CD14-positive monocyte (primary cell): ENCODE results near the gene MEGF9. TPM values are rescaled to one million over a fixed set of nuclear protein-coding genes. Genes with fewer than 3 reads are reported as not detected.
"Not testable (repeated sequence)": the region's sequence is repeated elsewhere in the genome, so short reads cannot be mapped to it uniquely, and the experiment has no call there.

ENCODE experiments used
- DNase-seq, 3 donors: peaks; one replicate each; pipeline ENCODE4 v3.0.0-alpha.2; 2011 to 2022
- H2AFZ ChIP-seq: 2 replicates; pipeline ENCODE4 v1.6.0; 2012; ENCODE audit warnings: mild to moderate bottlenecking, low read depth, low read length, inconsistent platforms; ENCODE audit not compliant: insufficient read depth, poor library complexity, severe bottlenecking
- H3K27ac ChIP-seq, 2 donors: 1 replicate in 1 of 2; 2 replicates in 1 of 2; pipeline ENCODE4 v1.5.1; 2012 to 2013; ENCODE audit warnings: low read length in 2 of 2, control low read depth in 1 of 2, inconsistent platforms in 1 of 2, low read depth in 1 of 2, mild to moderate bottlenecking in 1 of 2
- H3K27me3 ChIP-seq, 2 donors: one replicate each; pipeline versions ENCODE4 v1.6.0 to v1.6.1; 2011 to 2013; ENCODE audit warnings: low read length in 2 of 2; ENCODE audit not compliant: control insufficient read depth in 2 of 2, insufficient read depth in 2 of 2
- H3K36me3 ChIP-seq, 2 donors: replicated peaks in 1 of 2; 1 replicate in 1 of 2; 2 replicates in 1 of 2; pipeline versions ENCODE4 v1.5.1 to v1.6.1; 2012 to 2013; ENCODE audit warnings: low read length in 2 of 2, control low read depth in 1 of 2, inconsistent platforms in 1 of 2, mild to moderate bottlenecking in 1 of 2; ENCODE audit not compliant: insufficient read depth in 2 of 2, control insufficient read depth in 1 of 2
- H3K4me1 ChIP-seq, 2 donors: 1 replicate in 1 of 2; 2 replicates in 1 of 2; pipeline versions ENCODE4 v1.5.1 to v1.6.1; 2012 to 2013; ENCODE audit warnings: low read length in 2 of 2, control low read depth in 1 of 2, inconsistent platforms in 1 of 2, mild to moderate bottlenecking in 1 of 2, moderate library complexity in 1 of 2; ENCODE audit not compliant: insufficient read depth in 2 of 2, control insufficient read depth in 1 of 2
- H3K4me2 ChIP-seq: replicated peaks from 2 replicates; pipeline ENCODE3; 2012; ENCODE audit warnings: low read length, moderate library complexity, mild to moderate bottlenecking; ENCODE audit not compliant: poor library complexity, severe bottlenecking; ENCODE audit errors: extremely low read depth
- H3K4me3 ChIP-seq, 3 experiments: fragments of 200-600 bp in 1 of 3; sonication (generic) in 1 of 3; replicated peaks in 1 of 3; 1 replicate in 2 of 3; 2 replicates in 1 of 3; pipeline ENCODE4 v1.5.1; 2011 to 2013; ENCODE audit warnings: low read length in 3 of 3, mild to moderate bottlenecking in 3 of 3, control low read depth in 2 of 3, low read depth in 2 of 3, inconsistent platforms in 1 of 3, moderate library complexity in 1 of 3
- H3K79me2 ChIP-seq: 2 replicates; pipeline ENCODE4 v1.6.0; 2012; ENCODE audit warnings: mild to moderate bottlenecking, control low read depth, inconsistent platforms, low read length, moderate library complexity; ENCODE audit not compliant: insufficient read depth
- H3K9ac ChIP-seq: 2 replicates; pipeline ENCODE4 v1.6.0; 2017; ENCODE audit warnings: low read length, mild to moderate bottlenecking; ENCODE audit not compliant: insufficient read depth, poor library complexity, severe bottlenecking
- H3K9me3 ChIP-seq, 2 donors: replicated peaks in 1 of 2; 1 replicate in 1 of 2; 2 replicates in 1 of 2; pipeline versions ENCODE4 v1.5.1 to v1.6.1; 2012 to 2013; ENCODE audit warnings: low read length in 2 of 2, control low read depth in 1 of 2; ENCODE audit not compliant: control insufficient read depth in 1 of 2, insufficient read depth in 1 of 2
- H4K20me1 ChIP-seq: 2 replicates; pipeline ENCODE4 v1.6.0; 2012; ENCODE audit warnings: mild to moderate bottlenecking, low read length, control low read depth, moderate library complexity; ENCODE audit not compliant: insufficient read depth
- H3K27ac Mint-ChIP-seq, 7 donors: one replicate each; pipeline ENCODE4 v1.8.0; 2020; ENCODE audit warnings: mild to moderate bottlenecking in 7 of 7, mixed read lengths in 7 of 7, moderate library complexity in 6 of 7, inconsistent platforms in 2 of 7
- H3K27me3 Mint-ChIP-seq, 3 donors: one replicate each; pipeline ENCODE4 v1.8.0; 2021 to 2022; ENCODE audit warnings: low read depth in 3 of 3, mild to moderate bottlenecking in 3 of 3, mixed read lengths in 3 of 3, moderate library complexity in 3 of 3, inconsistent platforms in 1 of 3
- H3K36me3 Mint-ChIP-seq, 2 donors: one replicate each; pipeline ENCODE4 v1.8.0; 2020; ENCODE audit warnings: mixed read lengths in 2 of 2, inconsistent platforms in 1 of 2, mild to moderate bottlenecking in 1 of 2
- H3K4me1 Mint-ChIP-seq: one replicate; pipeline ENCODE4 v1.8.0; 2020; ENCODE audit warnings: mild to moderate bottlenecking, mixed read lengths
- H3K4me3 Mint-ChIP-seq, 2 donors: one replicate each; pipeline ENCODE4 v1.8.0; 2020; ENCODE audit warnings: mild to moderate bottlenecking in 2 of 2, mixed read lengths in 2 of 2, moderate library complexity in 1 of 2
- H3K9me3 Mint-ChIP-seq, 7 donors: one replicate each; pipeline ENCODE4 v1.8.0; 2020 to 2022; ENCODE audit warnings: mixed read lengths in 7 of 7, mild to moderate bottlenecking in 6 of 7, moderate library complexity in 6 of 7, inconsistent platforms in 2 of 7
- WGBS: methylation state at CpG from one replicate; pipeline ENCODE4 v1.1.5; 2013; ENCODE audit warnings: missing lambda C conversion rate; ENCODE audit not compliant: insufficient coverage; 5-methylcytosine and 5-hydroxymethylcytosine counted together
- intact Hi-C, 2 donors: fragments of 100-400 bp; cut with micrococcal nuclease; formaldehyde crosslinking; loops; one replicate each; pipeline versions ENCODE4 v1.15.0 to v1.15.1; 2023
- polyA plus RNA-seq, 3 donors: library from polyadenylated mRNA; depleted of rRNA in 1 of 3; unstranded in 2 of 3; stranded (reverse) in 1 of 3; fragments of 300-500 nt in 2 of 3; fragments of >200 nt in 1 of 3; fragmentation: Illumina TruSeq in 2 of 3; gene quantifications; 1 replicate in 2 of 3; 2 replicates in 1 of 3; pipeline ENCODE4 v1.2.3, GENCODE V29; 2012 to 2021
- TF ChIP-seq, protein P1 (sequence below): fragments of 200-600 bp; IDR thresholded peaks from one replicate; pipeline ENCODE4 v1.8.0; 2022; ENCODE audit warnings: antibody characterized with exemption, mild to moderate bottlenecking

The MEGF9 gene
- polyA plus RNA-seq, 3 donors, result 45.0 to 92.8 (median 89.7) TPM

DNA sequence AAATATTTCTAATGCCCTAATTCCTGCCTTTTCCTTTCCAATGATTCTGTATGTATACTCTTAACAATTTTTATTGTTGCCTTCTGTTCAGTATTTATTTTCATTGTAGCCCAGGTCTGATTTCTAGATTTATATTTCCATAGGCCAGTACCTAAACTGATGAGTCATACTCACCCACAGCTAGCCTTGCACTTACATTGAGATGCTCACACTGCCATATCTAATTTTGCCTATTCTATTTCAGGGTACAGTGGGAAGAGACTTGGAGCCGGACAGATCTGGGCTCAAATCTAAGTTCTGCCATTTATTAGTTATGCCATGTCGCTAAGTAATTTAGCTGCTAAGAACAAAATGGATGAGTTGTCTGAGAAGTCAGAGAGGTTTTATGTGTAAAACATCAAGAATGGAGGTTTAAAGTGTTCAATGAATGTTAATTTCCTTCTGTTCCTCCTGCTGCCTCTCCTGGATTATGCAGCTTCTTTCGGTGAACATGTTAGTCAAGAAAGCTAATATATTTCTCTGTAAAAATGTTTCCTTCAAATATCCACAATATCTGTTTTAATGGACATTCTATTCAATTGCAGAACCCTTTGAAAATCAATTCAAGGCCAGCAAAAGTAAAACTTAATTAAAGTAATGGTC lies 72.0 kb downstream of the MEGF9 start:
- H3K27ac Mint-ChIP-seq, result peak overlapping the region in 5 of 7 donors; percentile 12 to 92 (median 74)
- no peak overlapping the region for H3K9ac ChIP-seq

DNA sequence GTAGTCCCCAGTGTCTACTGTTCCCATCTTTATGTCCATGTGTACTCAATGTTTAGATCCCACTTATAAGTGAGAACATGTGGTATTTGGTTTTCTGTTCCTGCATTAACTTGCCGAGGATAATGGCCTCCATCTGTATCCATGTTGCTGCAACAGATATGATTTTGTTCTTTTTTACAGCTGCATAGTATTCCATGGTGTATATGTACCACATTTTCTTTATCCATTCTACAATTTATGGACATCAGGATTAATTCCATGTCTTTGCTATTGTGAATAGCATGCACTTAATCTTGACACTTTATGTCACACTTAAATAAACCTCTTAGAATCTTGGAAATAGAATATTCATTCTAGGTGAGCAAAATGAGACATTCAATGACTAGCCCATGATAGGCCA lies 73.4 kb downstream of the MEGF9 start:
- peaks cover 99% of the 10 kb centered on the region for H3K79me2 ChIP-seq
- H2AFZ ChIP-seq, H3K9me3 ChIP-seq, H3K4me3 ChIP-seq, H3K27ac Mint-ChIP-seq, H3K9ac ChIP-seq, H3K27me3 Mint-ChIP-seq, intact Hi-C loops, H3K9me3 Mint-ChIP-seq, H3K4me2 ChIP-seq, DNase-seq, H3K4me1 ChIP-seq, H3K4me3 Mint-ChIP-seq, H3K27me3 ChIP-seq: not testable (repeated sequence)
- H3K27ac ChIP-seq, result peak overlapping the region in 1 of 2 donors; percentile 50
- Mint-ChIP-seq H3K36me3 (peaks cover 55 to 75% of the 10 kb centered on the region in 2 donors), H3K4me1 (peaks cover 14% of the 10 kb centered on the region)
- no CpG with 5 or more reads among the region's 1 CpG for WGBS
- peaks cover 56 to 84% of the 10 kb centered on the region in 2 donors for H3K36me3 ChIP-seq
- H4K20me1 ChIP-seq, result peaks cover 100% of the 10 kb centered on the region

More for the DNA sequence above, 72.0 kb downstream of the MEGF9 start:
- DNase-seq, result no peak
- Histone ChIP-seq H3K36me3 (peaks cover 53 to 77% of the 10 kb centered on the region in 2 donors), H2AFZ (no peak overlapping the region), H3K9me3 (no peaks in the 10 kb centered on the region), H3K4me1 (peaks cover 0 to 2% of the 10 kb centered on the region in 2 donors), H3K4me3 (no peak overlapping the region), H3K27ac (peak overlapping the region in 1 of 2 donors; percentile 50), H4K20me1 (peaks cover 100% of the 10 kb centered on the region), H3K4me2 (no peak overlapping the region), H3K79me2 (peaks cover 99% of the 10 kb centered on the region), H3K27me3 (no peaks in the 10 kb centered on the region)
- Mint-ChIP-seq H3K9me3 (peaks cover 0 to 2% (median 0%) of the 10 kb centered on the region in 7 donors), H3K4me3 (no peak overlapping the region), H3K27me3 (no peaks in the 10 kb centered on the region), H3K4me1 (peaks cover 17% of the 10 kb centered on the region), H3K36me3 (peaks cover 48 to 66% of the 10 kb centered on the region in 2 donors)
- intact Hi-C loops, result no loop called here
- TF ChIP-seq, protein P1, sequence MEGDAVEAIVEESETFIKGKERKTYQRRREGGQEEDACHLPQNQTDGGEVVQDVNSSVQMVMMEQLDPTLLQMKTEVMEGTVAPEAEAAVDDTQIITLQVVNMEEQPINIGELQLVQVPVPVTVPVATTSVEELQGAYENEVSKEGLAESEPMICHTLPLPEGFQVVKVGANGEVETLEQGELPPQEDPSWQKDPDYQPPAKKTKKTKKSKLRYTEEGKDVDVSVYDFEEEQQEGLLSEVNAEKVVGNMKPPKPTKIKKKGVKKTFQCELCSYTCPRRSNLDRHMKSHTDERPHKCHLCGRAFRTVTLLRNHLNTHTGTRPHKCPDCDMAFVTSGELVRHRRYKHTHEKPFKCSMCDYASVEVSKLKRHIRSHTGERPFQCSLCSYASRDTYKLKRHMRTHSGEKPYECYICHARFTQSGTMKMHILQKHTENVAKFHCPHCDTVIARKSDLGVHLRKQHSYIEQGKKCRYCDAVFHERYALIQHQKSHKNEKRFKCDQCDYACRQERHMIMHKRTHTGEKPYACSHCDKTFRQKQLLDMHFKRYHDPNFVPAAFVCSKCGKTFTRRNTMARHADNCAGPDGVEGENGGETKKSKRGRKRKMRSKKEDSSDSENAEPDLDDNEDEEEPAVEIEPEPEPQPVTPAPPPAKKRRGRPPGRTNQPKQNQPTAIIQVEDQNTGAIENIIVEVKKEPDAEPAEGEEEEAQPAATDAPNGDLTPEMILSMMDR, result no peak
- WGBS, result 100% methylated on average over 1 of the region's 3 CpGs
